AG09319 (cell line): Measurements from ENCODE around the gene PCCA.

ENCODE experiments used
- DNase-seq: peaks from one replicate; pipeline ENCODE4 v3.0.0-alpha.2; 2010; ENCODE audit warnings: low read depth; ENCODE audit errors: extremely low read depth
- TF ChIP-seq, protein P1 (sequence below): IDR thresholded peaks from 2 replicates; pipeline ENCODE4 v1.5.1; 2011; ENCODE audit warnings: low read depth, mild to moderate bottlenecking, inconsistent platforms, low read length, moderate library complexity

Gene PCCA

DNA sequence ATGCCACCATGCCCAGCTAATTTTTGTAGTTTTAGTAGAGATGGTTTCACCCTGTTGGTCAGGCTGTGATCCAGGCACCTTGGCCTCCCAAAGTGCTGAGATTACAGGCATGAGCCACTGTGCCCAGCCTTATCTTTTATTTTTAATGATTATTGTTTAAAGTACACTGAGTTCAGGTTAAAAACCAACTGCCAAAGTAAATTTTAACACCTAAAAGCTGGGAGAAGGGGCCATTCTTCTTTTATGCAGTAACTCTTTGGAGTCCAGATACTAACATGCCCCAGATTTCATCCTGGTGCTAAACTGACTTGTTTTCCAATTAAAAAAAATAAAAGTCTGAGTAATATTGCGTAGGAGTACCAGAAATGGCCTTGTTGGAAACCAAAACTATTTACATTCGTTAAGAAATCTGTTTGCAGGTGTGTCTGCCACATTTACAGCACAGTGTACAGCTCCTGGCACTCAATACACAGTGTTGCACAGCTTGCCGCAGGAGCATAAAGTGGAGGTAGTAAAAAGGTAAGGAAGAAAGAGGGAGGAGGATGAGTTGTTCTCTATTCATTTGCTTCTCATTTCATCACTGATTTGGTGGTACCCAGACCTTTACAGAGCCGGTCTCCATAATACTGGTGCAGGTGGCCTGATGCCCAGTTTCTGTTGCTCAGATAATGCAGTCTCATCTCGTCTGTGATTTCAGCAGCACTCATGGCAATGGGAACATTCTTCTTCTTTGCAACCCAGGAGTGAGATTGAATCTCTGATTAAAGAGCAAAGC, 108.9 kb downstream of the PCCA start:
- no peak for DNase-seq
- TF ChIP-seq, protein P1, sequence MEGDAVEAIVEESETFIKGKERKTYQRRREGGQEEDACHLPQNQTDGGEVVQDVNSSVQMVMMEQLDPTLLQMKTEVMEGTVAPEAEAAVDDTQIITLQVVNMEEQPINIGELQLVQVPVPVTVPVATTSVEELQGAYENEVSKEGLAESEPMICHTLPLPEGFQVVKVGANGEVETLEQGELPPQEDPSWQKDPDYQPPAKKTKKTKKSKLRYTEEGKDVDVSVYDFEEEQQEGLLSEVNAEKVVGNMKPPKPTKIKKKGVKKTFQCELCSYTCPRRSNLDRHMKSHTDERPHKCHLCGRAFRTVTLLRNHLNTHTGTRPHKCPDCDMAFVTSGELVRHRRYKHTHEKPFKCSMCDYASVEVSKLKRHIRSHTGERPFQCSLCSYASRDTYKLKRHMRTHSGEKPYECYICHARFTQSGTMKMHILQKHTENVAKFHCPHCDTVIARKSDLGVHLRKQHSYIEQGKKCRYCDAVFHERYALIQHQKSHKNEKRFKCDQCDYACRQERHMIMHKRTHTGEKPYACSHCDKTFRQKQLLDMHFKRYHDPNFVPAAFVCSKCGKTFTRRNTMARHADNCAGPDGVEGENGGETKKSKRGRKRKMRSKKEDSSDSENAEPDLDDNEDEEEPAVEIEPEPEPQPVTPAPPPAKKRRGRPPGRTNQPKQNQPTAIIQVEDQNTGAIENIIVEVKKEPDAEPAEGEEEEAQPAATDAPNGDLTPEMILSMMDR = no peak

- TF ChIP-seq, protein P1 = no peak
- no peak for DNase-seq
These were observed 114.9 kb downstream of the PCCA start for GRCh38 chr13:100203696-100204367.

- no peak for DNase-seq
- TF ChIP-seq, protein P1 = no peak
These were observed 119.1 kb downstream of the PCCA start for GRCh38 chr13:100208002-100208401.

GRCh38 chr13:100208626-100209025, 119.7 kb downstream of the PCCA start:
- TF ChIP-seq, protein P1 = no peak
- DNase-seq = no peak

DNA sequence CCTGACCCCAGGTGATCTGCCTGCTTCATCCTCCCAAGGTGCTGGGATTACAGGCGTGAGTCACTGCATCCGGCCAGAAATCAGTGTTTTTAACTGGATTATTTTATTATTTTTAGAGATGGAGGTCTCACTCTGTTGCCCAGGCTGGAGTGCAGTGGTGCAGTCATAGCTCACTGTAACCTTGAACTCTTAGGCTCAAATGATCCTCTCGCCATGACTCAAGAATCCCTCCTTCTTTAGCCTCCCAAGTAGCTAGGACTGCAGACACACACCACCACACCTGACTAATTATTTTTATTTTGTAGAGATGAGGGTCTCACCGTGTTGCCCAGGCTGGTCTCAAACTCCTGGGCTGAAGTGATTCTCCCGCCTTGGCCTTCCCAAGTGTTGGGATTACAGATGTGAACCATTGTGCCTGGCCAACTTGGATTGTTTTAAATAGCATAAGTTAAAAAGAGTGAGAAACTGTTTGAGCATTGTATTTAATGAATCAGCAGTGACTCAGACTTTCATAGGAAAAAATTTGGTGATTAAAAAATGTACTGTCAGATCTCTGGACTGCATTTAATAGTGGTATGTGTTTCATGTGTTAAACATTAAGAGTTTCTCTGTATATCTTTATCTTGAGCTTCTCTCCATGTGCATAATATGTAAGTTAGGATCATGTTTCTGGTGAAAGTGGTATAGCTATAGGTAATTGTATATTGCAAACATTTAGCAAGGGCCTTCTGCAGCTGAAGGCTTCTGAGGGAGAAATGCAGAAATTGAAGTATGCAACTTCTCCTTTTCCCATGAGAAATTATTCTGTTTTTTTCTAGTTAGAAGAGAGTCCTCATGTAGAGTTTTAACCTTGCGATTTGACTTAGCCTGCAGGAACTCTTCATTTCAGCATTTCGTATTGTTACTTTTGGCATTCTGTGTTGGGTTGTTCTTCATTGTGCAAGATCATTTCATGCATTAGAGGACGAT, 121.2 kb downstream of the PCCA start:
- TF ChIP-seq, protein P1 = no peak
- DNase-seq = peak; percentile 24

GRCh38 chr13:100211016-100211710, 122.3 kb downstream of the PCCA start:
- no peak for DNase-seq
- TF ChIP-seq, protein P1 = no peak
